Adrenal gland (tissue), 12 donors: ENCODE measurements around the gene GPR3. TPM values are rescaled to one million over a fixed set of nuclear protein-coding genes. Genes with fewer than 3 reads are reported as not detected.
A peak's percentile ranks its signal among the peaks of the same experiment; 100 is the strongest.

Experiments used
- DNase-seq, 7 donors: peaks; one replicate each; pipeline ENCODE4 v3.0.0-alpha.2; 2019 to 2020
- H3K27ac ChIP-seq, 5 donors: fragments of 200-600 bp; sonication (generic) in 4 of 5; 1 replicate in 3 of 5; 2 replicates in 2 of 5; pipeline versions ENCODE4 v1.5.1 to v1.8.0; 2016 to 2020; ENCODE audit warnings: mild to moderate bottlenecking in 1 of 5
- H3K27me3 ChIP-seq: fragments of 200-600 bp; 2 replicates; pipeline ENCODE4 v1.8.0; 2021
- H3K36me3 ChIP-seq, 2 donors: fragments of 200-600 bp; replicated peaks in 1 of 2; 1 replicate in 1 of 2; 2 replicates in 1 of 2; pipeline versions ENCODE4 v1.5.1 to v1.8.0; 2018 to 2022
- H3K4me1 ChIP-seq, 2 donors: fragments of 200-600 bp; replicated peaks in 1 of 2; 1 replicate in 1 of 2; 2 replicates in 1 of 2; pipeline versions ENCODE4 v1.5.1 to v1.8.0; 2018 to 2021
- H3K4me3 ChIP-seq, 4 donors: fragments of 200-600 bp; sonication (generic) in 3 of 4; one replicate each; pipeline ENCODE4 v1.5.1; 2016 to 2018
- H3K9me3 ChIP-seq, 3 donors: fragments of 200-600 bp; sonication (generic) in 1 of 3; replicated peaks in 1 of 3; 1 replicate in 2 of 3; 2 replicates in 1 of 3; pipeline versions ENCODE4 v1.5.1 to v1.8.0; 2016 to 2021
- POLR2A ChIP-seq, 2 donors: fragments of 450-650 bp; IDR thresholded peaks; one replicate each; pipeline ENCODE4 v1.6.1; 2017; ENCODE audit warnings: antibody characterized with exemption in 2 of 2, mild to moderate bottlenecking in 2 of 2, moderate library complexity in 1 of 2
- WGBS, 4 donors: extraction: QIAGEN DNeasy Blood & Tissue Kit in 2 of 4; methylation state at CpG; one replicate each; pipeline versions ENCODE4 v1.1.5 to v1.1.7; 2013 to 2017; 5-methylcytosine and 5-hydroxymethylcytosine counted together
- intact Hi-C, 2 donors: fragments of 100-400 bp; cut with DNase I; formaldehyde crosslinking; loops; one replicate each; pipeline versions ENCODE4 v1.14.1 to v1.15.0; 2022 to 2023
- polyA plus RNA-seq, 3 donors: library from polyadenylated mRNA; stranded (reverse); fragments of 200-250 nt in 2 of 3; fragments of 350-450 nt in 1 of 3; fragmentation: Illumina TruSeq in 1 of 3; extraction: RNeasy Lipid Tissue Mini Kit (QIAGEN cat#74804) in 1 of 3; gene quantifications; one replicate each; pipeline ENCODE4 v1.2.3, GENCODE V29; 2013 to 2014
- total RNA-seq, 9 donors: library from RNA; depleted of rRNA in 4 of 9; stranded (reverse); fragments of >200 nt in 4 of 9; fragments of 120-200 nt in 1 of 9; fragmentation: NEBNext Ultra II Directional in 1 of 9; extraction: Animal tissue kit (Norgen Biotek cat#: 25700) in 1 of 9; gene quantifications; one replicate each; pipeline versions ENCODE4 v1.1.0 to v1.2.4, GENCODE V29; 2013 to 2023
- TF ChIP-seq, protein P1 (sequence below), 6 experiments: fragments of 450-650 bp in 4 of 6; fragments of 200-600 bp in 2 of 6; sonication (generic) in 1 of 6; IDR thresholded peaks; 1 replicate in 5 of 6; 2 replicates in 1 of 6; pipeline versions ENCODE4 v1.5.1 to v1.8.0; 2016 to 2021; ENCODE audit warnings: antibody characterized with exemption in 6 of 6, mild to moderate bottlenecking in 2 of 6, moderate library complexity in 1 of 6
- donor health status: healthy with polysubstance abuse.
- donor health status: Bipolar disorder and iron deficiency.
- donor health status: DM: yes; HTN: yes; CAD: no.
- donor health status: DM: no; HTN: no; CAD: no.
- donor health status: DM: no; HTN: no; CAD: no.
- donor health status: DM: yes; HTN: yes; CAD: no.

GPR3 gene
- total and polyA plus RNA-seq, 12 donors: 0.17 to 2.0 (median 0.64) TPM; not detected in 5

- Histone ChIP-seq H3K27me3 (no peaks in the 10 kb centered on the region), H3K4me1 (peaks cover 34 to 58% of the 10 kb centered on the region in 2 donors), H3K27ac (peak overlapping the region in 2 of 5 donors; percentile 22 to 62), H3K36me3 (no peaks in the 10 kb centered on the region), H3K4me3 (no peak overlapping the region), H3K9me3 (no peaks in the 10 kb centered on the region)
- TF ChIP-seq, protein P1, sequence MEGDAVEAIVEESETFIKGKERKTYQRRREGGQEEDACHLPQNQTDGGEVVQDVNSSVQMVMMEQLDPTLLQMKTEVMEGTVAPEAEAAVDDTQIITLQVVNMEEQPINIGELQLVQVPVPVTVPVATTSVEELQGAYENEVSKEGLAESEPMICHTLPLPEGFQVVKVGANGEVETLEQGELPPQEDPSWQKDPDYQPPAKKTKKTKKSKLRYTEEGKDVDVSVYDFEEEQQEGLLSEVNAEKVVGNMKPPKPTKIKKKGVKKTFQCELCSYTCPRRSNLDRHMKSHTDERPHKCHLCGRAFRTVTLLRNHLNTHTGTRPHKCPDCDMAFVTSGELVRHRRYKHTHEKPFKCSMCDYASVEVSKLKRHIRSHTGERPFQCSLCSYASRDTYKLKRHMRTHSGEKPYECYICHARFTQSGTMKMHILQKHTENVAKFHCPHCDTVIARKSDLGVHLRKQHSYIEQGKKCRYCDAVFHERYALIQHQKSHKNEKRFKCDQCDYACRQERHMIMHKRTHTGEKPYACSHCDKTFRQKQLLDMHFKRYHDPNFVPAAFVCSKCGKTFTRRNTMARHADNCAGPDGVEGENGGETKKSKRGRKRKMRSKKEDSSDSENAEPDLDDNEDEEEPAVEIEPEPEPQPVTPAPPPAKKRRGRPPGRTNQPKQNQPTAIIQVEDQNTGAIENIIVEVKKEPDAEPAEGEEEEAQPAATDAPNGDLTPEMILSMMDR (IDR thresholded peaks at IDR 0.05): no peak
- TF ChIP-seq POLR2A (IDR thresholded peaks at IDR 0.05): no peak
- DNase-seq: no peak
- 34 to 48% (median 38%) methylated on average over 2 of the region's 2 CpGs for WGBS, 4 donors
- intact Hi-C loops: loop anchor here in 1 of 2 donors (10.0 kb wide), 1 partner anchor 46 kb away; no protein-coding TSS in a partner anchor
Observed at GRCh38 chr1:27439150-27439549, 46.7 kb downstream of the GPR3 start.

- H3K4me3 ChIP-seq: no peak overlapping the region
- no peak for TF ChIP-seq POLR2A (IDR thresholded peaks at IDR 0.05)
- TF ChIP-seq, protein P1 (IDR thresholded peaks at IDR 0.05): no peak
- peaks cover 8 to 47% of the 10 kb centered on the region in 2 donors for H3K4me1 ChIP-seq
- no peaks in the 10 kb centered on the region for H3K36me3 ChIP-seq
- WGBS, 4 donors: 6 to 41% (median 31%) methylated on average over 1 of the region's 1 CpG
- no peaks in the 10 kb centered on the region for H3K27me3 ChIP-seq
- H3K9me3 ChIP-seq: no peaks in the 10 kb centered on the region
- intact Hi-C loops: no loop called here
- DNase-seq: no peak
- no peak overlapping the region for H3K27ac ChIP-seq
Observed at GRCh38 chr1:27444632-27445031, 52.2 kb downstream of the GPR3 start.

Other genes starting within 250 kb of the GPR3 start
- gene SLC9A1, start 237.5 kb upstream of the GPR3 start, total RNA-seq: 10 to 100 TPM in 8 of 9 donors, 1 to 10 TPM in 1; 3.1 to 44.0 (median 27.5) TPM
- 10 to 100 TPM; 16.3 to 49.0 (median 30.0) TPM for gene SLC9A1, start 237.5 kb upstream of the GPR3 start, polyA plus RNA-seq
- gene WDTC1, start 158.0 kb upstream of the GPR3 start, total RNA-seq: 10 to 100 TPM; 18.1 to 66.6 (median 52.5) TPM
- gene WDTC1, start 158.0 kb upstream of the GPR3 start, polyA plus RNA-seq: 10 to 100 TPM; 14.7 to 30.2 (median 21.5) TPM
- 10 to 100 TPM; 30.7 to 63.5 (median 49.8) TPM for gene TMEM222, start 70.5 kb upstream of the GPR3 start, total RNA-seq
- gene TMEM222, start 70.5 kb upstream of the GPR3 start, polyA plus RNA-seq: 10 to 100 TPM; 38.8 to 73.2 (median 66.8) TPM
- 1 to 10 TPM in 3 of 9 donors, under 1 TPM in 5, not detected in 1; 0.22 to 2.0 (median 0.91) TPM for gene SYTL1, start 50.6 kb upstream of the GPR3 start, total RNA-seq
- gene SYTL1, start 50.6 kb upstream of the GPR3 start, polyA plus RNA-seq: 10 to 100 TPM in 1 of 3 donors, 1 to 10 TPM in 1, not detected in 1; 3.0 to 10.9 TPM
- 10 to 100 TPM in 8 of 9 donors, 1 to 10 TPM in 1; 6.5 to 48.2 (median 25.9) TPM for gene MAP3K6, start 25.7 kb upstream of the GPR3 start, total RNA-seq
- gene MAP3K6, start 25.7 kb upstream of the GPR3 start, polyA plus RNA-seq: 100 to 1,000 TPM in 1 of 3 donors, 10 to 100 TPM in 2; 14.2 to 136 (median 83.9) TPM
- gene FCN3, start 17.8 kb upstream of the GPR3 start, total RNA-seq: 10 to 100 TPM in 8 of 9 donors, 1 to 10 TPM in 1; 6.3 to 83.3 (median 40.8) TPM
- 10 to 100 TPM; 17.0 to 72.8 (median 23.2) TPM for gene FCN3, start 17.8 kb upstream of the GPR3 start, polyA plus RNA-seq
- 1 to 10 TPM in 1 of 9 donors, under 1 TPM in 3, not detected in 5; 0.11 to 2.6 (median 0.41) TPM for gene CD164L2, start 9.3 kb upstream of the GPR3 start, total RNA-seq
- gene CD164L2, start 9.3 kb upstream of the GPR3 start, polyA plus RNA-seq: under 1 TPM in 2 of 3 donors, not detected in 1; 0.13 to 0.16 TPM
- 100 to 1,000 TPM in 4 of 9 donors, 10 to 100 TPM in 5; 17.4 to 159 (median 70.0) TPM for gene WASF2, start 97.5 kb downstream of the GPR3 start, total RNA-seq
- gene WASF2, start 97.5 kb downstream of the GPR3 start, polyA plus RNA-seq: 10 to 100 TPM; 18.9 to 94.6 (median 29.0) TPM
- gene AHDC1, start 211.5 kb downstream of the GPR3 start, total RNA-seq: 100 to 1,000 TPM in 1 of 9 donors, 10 to 100 TPM in 8; 15.3 to 111 (median 71.0) TPM
- 10 to 100 TPM; 10.4 to 98.5 (median 27.0) TPM for gene AHDC1, start 211.5 kb downstream of the GPR3 start, polyA plus RNA-seq
- 10 to 100 TPM in 4 of 9 donors, 1 to 10 TPM in 5; 1.5 to 16.0 (median 8.0) TPM for gene FGR, start 242.6 kb downstream of the GPR3 start, total RNA-seq
- 10 to 100 TPM in 2 of 3 donors, 1 to 10 TPM in 1; 6.0 to 51.9 (median 11.3) TPM for gene FGR, start 242.6 kb downstream of the GPR3 start, polyA plus RNA-seq